Suppressor macrophage (primary cell): ENCODE results near the gene SCRT2.
A peak's percentile ranks its signal among the peaks of the same experiment; 100 is the strongest.
"Not testable (repeated sequence)": the region's sequence is repeated elsewhere in the genome, so short reads cannot be mapped to it uniquely, and the experiment has no call there.

ENCODE experiments used
- DNase-seq, 4 experiments: peaks; one replicate each; pipeline ENCODE4 v3.0.0-alpha.2; 2020 to 2022
- total RNA-seq, 17 experiments: gene quantifications; one replicate each; lab custom pipeline; 2026; ENCODE audit warnings: mixed read lengths in 6 of 17, inconsistent platforms in 3 of 17; lab: John Stamatoyannopoulos, UW

Gene SCRT2
- total RNA-seq: 0 to 1.3 (median 0) reads per million in 17 experiments

DNA sequence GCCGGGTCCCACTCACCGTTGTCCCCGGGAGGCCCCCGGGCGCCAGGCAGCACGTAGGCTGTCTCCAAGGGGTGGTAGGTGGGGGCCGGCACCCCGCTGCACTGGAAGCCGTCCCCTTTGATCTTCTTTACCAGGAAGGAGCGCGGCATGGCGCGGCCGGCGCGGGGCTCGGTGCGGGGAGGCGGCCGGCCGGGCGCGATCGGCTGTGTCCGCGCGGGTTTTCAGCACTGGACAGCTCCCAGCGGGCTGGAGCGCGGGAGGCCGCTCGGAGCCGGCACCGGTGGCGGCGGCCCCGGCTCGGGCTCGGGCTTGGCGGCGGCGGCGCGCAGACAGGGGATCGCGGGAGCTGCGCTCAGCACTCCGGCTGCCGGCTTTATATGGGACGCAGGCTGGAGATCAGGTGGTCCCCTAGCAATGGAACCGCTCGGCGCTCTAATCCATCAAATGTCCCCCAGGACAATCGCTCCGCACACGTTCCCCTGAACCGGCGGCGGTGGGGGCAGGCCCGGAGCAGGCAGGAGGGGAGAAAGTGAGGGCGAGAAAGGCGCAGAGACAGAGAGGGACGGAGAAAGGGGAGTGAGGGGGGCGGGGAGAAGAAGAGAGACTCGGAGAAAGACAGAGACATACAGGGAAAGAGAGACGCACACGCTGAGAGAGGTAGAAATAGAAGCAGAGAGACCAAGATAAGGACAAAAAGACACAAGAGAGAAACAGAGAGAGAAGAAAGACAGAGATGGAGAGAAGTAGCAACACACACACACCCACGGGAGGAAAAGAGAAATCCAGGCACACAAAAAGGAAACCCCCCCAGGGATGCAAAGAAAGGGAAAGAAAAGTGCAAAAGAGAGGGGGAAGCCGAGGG, at the start of gene SCRT2:
TSS of gene SCRT2 (minus strand) at position 350 of the 862 bp plus-strand sequence. CDS start at position 149, 201 bp downstream.
- peak; percentile 71 to 92 (median 82) for DNase-seq

DNA sequence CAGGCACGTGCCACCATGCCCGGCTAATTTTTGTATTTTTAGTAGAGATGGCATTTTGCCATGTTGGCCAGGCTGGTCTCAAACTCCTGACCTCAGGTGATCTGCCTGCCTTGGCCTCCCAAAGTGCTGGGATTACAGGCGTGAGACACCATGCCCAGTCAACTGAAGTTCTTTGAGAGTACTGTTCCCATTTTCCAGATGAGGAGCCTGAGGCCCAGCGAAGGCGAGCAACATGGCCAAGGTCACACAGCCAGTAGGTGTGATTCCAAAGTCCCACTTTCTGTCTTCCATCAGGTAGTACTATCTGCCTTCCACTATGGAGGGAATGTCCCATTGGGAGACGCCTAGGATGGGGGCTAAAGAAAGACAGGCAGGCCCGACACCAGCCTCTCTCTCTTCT, 49.2 kb upstream of the SCRT2 start:
- DNase-seq: not testable (repeated sequence)

DNA sequence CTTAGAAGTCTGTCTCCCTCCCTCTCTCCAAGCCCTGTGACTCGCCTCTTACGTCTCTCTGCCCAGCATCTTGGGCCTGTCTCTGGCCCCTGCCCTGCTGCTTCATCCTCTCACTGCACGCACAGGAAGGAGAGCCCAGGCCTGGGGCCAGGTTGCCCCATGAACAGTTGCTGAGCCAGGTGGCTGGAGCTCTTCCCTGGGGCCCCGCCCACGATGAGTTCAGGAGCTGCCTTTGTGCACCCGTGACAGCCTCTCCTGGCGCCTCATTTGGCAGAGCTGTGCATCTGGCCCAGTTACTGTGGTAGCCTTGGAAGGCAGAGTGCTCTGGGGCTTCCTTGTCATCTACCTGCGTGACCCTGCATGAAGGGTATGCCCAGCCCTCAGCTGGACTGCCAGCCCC, 48.2 kb upstream of the SCRT2 start:
- DNase-seq: no peak

- no peak for DNase-seq
Measured at GRCh38 chr20:722822-723644, 47.4 kb upstream of the SCRT2 start.

GRCh38 chr20:721876-722275, 46.3 kb upstream of the SCRT2 start:
- no peak for DNase-seq

DNA sequence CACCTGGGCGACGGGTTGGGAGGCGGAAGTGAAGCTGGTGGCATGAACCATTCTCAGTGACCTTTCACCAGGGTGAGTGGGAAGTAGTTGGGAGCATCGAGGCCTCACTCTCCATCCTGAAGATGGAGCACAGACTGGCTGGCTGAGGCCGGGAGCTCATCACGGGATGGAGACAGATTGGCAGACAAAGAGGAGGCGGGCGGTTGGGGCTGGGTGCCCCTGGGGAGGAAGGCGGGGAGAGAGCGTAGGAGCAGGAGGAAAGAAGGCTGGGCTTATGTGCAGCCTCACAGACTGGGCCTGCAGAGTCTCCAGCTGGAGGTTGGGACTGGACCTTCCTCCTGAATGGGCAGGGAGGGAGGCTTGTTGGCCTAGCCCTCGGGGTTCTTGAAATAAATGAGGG, 44.2 kb upstream of the SCRT2 start:
- DNase-seq: no peak

DNA sequence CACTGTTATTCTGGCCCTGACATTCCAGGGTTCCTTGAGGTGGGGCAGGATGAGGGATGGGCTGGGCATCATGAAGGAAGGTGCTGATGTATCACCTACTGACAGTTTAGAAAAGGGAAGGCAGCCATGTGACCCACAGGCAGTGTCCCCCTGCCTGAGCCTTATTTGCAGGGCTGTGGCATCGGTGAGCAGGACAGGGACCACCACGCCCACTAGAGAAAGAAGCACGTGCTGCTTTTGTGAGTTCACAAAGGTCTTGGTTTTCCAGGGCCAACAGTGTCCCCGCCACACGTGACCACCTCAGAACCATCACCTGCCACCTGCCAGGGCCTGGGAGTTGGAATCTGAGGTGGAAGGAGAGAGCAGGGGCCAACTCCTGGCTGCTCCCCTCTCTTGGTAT, 43.5 kb upstream of the SCRT2 start:
- no peak for DNase-seq

DNA sequence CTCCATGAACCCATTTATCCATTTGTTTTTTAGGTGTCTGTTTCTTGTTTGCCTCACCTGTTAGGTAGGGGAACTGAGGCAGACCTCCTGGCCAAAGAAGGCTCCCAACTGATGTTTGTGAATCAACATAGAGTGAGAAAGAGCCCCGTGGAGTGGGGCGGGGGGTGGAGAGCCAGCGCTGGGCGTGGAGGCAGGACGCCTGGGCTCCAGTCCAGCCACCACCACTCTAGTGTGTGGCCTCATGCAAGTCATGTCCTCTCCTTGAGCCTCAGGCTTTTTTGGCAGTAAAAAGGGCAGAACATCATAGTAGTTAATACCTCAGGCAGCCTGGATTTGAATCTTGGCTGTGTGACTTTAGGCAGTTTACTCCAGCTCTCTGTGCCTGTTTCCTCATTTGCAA, 42.2 kb upstream of the SCRT2 start:
- no peak for DNase-seq

GRCh38 chr20:717271-717670, 41.7 kb upstream of the SCRT2 start:
- no peak for DNase-seq

GRCh38 chr20:714453-714852, 38.9 kb upstream of the SCRT2 start:
- no peak for DNase-seq

GRCh38 chr20:711576-711975, 36.0 kb upstream of the SCRT2 start:
- DNase-seq: no peak

GRCh38 chr20:710780-711450, 35.3 kb upstream of the SCRT2 start:
- DNase-seq: no peak

GRCh38 chr20:709991-710779, 34.6 kb upstream of the SCRT2 start:
- DNase-seq: no peak

DNA sequence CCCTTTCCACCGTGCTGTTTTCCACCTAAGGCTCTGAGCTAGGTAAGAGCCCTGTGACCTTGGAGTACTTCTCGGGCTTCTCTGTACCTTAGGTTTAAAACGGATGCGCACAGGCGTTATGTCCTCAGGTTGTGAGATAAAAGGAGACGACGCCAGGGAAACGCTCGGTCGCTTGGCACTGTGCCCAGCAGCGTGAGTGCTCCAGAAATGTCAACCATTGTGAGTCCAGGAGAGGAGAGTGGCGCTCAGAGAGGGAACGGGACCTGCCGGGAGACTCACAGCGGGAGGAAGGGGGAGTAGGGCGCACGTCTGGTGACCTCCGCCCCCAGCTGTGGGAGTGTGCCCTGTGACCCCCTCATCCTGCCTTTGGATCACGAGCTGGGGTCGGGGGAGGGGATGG, 33.8 kb upstream of the SCRT2 start:
- DNase-seq: no peak

DNA sequence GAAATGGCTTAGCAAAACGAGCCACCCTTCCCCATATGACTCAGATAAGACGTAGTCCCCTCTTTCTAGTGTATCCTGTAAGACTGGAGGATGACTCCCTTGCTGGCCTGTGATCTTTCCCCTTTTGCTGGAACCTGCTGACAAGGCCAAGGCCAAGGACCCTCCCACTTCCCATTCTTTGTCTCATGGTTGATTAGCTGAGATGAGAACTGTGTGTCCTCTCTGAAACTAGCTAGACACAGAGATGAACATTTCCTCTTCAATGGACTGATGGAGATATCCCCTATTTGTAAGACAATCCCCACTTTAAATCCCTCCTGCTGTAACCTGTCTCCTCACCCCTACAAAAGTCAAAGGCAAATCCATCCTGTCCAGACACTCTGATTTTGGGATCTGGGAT, 33.4 kb upstream of the SCRT2 start:
- DNase-seq: peak in 1 of 4 experiments; percentile 13

DNA sequence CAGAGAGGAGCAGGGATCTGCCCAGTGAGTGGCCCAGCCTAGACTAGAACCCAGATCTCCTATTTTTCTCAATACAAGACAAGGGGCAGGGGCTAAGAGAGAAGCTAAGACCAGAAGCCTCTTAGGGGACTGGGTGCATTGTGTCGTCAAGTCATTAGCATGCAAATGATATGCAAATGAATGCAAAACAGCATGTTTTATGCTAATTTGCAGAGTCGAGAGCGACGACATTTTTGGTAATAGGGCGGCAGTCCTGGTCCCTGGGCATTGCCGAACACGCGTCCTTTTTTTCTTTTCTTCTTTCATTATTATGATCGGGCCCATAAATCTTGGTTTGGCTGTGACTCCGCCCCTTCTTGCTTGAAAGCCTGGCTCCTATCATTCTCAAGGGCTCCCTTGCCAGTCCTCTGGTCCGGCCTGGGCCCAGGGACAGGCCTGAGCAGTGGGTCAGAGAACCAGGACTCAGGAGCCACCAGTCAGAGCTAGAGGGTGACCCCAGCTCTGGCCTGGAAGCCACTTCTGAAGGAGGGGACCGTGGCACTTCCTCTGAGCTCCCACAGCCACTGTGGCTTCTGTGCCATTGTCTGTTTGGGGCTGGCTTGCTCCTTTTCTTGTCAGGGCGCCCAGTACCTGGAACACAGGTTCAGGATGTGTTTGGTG, 32.0 kb upstream of the SCRT2 start:
- DNase-seq: no peak

DNA sequence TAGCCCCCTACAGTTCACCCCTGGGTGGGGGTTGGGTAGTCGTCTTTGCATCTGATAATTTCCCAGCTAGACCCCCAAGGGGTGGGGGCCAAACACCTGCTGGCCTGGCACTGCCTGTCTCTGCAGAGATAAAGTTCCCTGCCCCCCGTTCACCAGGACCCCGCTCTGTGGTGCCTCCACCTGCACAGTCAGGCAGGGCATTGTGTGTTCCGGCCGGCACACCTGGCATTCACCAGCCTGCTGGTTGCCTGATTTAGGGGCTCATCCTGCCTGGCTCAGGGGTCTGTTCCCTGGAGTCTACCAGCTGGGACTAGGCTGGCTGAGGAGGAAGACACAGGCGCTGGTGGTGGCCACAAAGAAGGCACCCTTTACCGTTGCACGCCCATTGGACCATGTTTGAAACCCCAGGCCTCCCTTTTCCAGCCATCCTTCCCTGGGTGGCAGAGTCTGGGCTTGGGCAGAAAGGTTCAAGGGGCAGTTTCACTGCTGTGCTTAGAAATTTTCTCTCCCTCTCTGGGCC, 30.8 kb upstream of the SCRT2 start:
- DNase-seq: no peak

DNA sequence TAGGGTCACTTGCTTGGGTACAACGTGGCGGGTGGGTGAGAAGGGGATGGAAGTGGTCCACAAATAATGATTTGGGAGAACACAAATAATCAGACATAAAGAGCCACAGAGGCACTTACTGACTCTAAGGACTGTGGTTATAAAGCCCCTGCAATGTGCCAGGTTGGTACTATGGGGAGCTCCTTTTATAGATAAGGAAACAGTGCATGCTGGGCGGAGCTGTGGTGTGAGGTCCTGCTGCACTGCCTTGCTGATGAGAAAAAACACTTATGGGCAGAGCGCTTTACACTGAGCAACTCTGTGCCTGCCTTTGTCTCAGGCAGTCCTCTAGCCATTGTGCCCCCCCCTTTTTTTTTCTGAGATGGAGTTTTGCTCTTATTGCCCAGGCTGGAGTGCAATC, 29.1 kb upstream of the SCRT2 start:
- DNase-seq: no peak

GRCh38 chr20:703426-703825, 27.8 kb upstream of the SCRT2 start:
- DNase-seq: no peak

GRCh38 chr20:703006-703405, 27.4 kb upstream of the SCRT2 start:
- no peak for DNase-seq

DNA sequence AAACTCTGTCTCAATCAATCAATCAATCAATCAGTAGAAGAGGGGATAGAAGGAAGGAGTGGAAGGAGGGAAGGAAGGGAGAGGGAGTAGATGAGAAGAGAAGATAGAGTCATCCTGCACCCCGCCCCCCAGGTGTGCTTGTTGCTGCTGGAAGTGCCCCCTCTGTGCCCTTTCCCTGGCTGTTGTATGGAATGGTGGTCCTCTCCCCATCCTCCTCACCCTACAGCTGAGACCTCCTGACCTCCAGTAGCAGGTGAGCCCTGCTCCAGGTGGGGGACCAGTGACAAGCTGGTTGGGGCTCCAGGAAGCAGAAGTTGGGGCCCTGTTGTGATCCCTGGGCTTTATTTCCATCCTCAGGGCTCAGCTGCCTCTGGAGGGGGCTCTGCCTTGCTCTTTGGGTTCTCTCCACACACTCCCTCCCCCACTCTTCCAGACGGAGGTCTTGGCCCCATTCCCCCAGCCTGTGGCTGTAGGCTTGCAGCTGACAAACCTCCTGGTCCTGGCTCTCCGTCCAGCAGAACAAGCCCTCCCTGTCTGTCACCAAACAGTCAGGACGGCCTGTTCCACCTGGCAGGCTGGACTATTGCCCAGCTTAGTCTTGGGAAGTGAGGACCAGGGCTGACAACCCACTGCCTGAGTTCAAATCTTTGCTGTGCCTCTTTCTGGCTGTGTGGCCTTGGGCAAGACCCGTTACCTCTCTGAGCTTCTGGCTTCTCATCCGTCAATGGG, 26.0 kb upstream of the SCRT2 start:
- DNase-seq: no peak
